H9 (cell line): ENCODE results near the gene LPP. TPM values are rescaled to one million over a fixed set of nuclear protein-coding genes. Genes with fewer than 3 reads are reported as not detected.

Experiments
- DNase-seq: peaks from one replicate; pipeline ENCODE4 v3.0.0-alpha.2; 2017
- H2AFZ ChIP-seq: one replicate; pipeline ENCODE4 v1.6.1; 2013; ENCODE audit warnings: mild to moderate bottlenecking, low read length, control low read depth, moderate library complexity
- H2AK5ac ChIP-seq: 2 replicates; pipeline ENCODE4 v1.6.1; 2013; ENCODE audit warnings: low read length, control low read depth, mixed read lengths; ENCODE audit not compliant: insufficient read length
- H2BK120ac ChIP-seq: one replicate; pipeline ENCODE4 v1.6.1; 2013; ENCODE audit warnings: low read depth, mild to moderate bottlenecking, low read length, control low read depth, inconsistent platforms; ENCODE audit not compliant: poor library complexity, severe bottlenecking
- H2BK12ac ChIP-seq: 2 replicates; pipeline ENCODE4 v1.6.1; 2013; ENCODE audit warnings: low read length, control low read depth, mixed read lengths, low read depth; ENCODE audit not compliant: insufficient read length
- H2BK15ac ChIP-seq: 2 replicates; pipeline ENCODE4 v1.6.1; 2013; ENCODE audit warnings: low read depth, low read length, control low read depth
- H2BK20ac ChIP-seq: one replicate; pipeline ENCODE4 v1.6.1; 2013; ENCODE audit warnings: low read depth, mild to moderate bottlenecking, low read length, control low read depth, inconsistent platforms; ENCODE audit not compliant: poor library complexity, severe bottlenecking
- H2BK5ac ChIP-seq: 2 replicates; pipeline ENCODE4 v1.6.1; 2013; ENCODE audit warnings: low read length, control low read depth, mixed read lengths; ENCODE audit not compliant: insufficient read length
- H3K14ac ChIP-seq: 2 replicates; pipeline ENCODE4 v1.6.1; 2013; ENCODE audit warnings: low read length, control low read depth; ENCODE audit not compliant: insufficient read depth
- H3K18ac ChIP-seq: 2 replicates; pipeline ENCODE4 v1.6.1; 2013; ENCODE audit warnings: low read depth, mild to moderate bottlenecking, mixed read lengths, low read length, control low read depth; ENCODE audit not compliant: insufficient read length
- H3K23ac ChIP-seq: 2 replicates; pipeline ENCODE4 v1.6.1; 2013; ENCODE audit warnings: low read length, control low read depth, mixed read lengths, low read depth; ENCODE audit not compliant: insufficient read length
- H3K23me2 ChIP-seq: 2 replicates; pipeline ENCODE4 v1.6.1; 2013; ENCODE audit warnings: low read depth, mild to moderate bottlenecking, mixed read lengths, low read length, control low read depth; ENCODE audit not compliant: insufficient read length, poor library complexity, severe bottlenecking
- H3K27ac ChIP-seq: 2 replicates; pipeline ENCODE4 v1.5.1; 2013; ENCODE audit warnings: low read length, control low read depth, mixed read lengths, low read depth; ENCODE audit not compliant: insufficient read length
- H3K27me3 ChIP-seq: 2 replicates; pipeline ENCODE4 v1.6.1; 2013; ENCODE audit warnings: low read length, control low read depth, inconsistent platforms; ENCODE audit not compliant: insufficient read depth
- H3K4ac ChIP-seq: 2 replicates; pipeline ENCODE4 v1.6.1; 2013; ENCODE audit warnings: low read depth, mild to moderate bottlenecking, control low read depth, inconsistent platforms, low read length, moderate library complexity
- H3K4me1 ChIP-seq: 2 replicates; pipeline ENCODE4 v1.6.1; 2013; ENCODE audit warnings: low read length, control low read depth, inconsistent platforms; ENCODE audit not compliant: insufficient read depth
- H3K4me2 ChIP-seq: 2 replicates; pipeline ENCODE4 v1.6.1; 2013; ENCODE audit warnings: low read length, control low read depth, mixed read lengths; ENCODE audit not compliant: insufficient read length, insufficient read depth
- H3K56ac ChIP-seq: 2 replicates; pipeline ENCODE4 v1.6.1; 2013; ENCODE audit warnings: low read depth, mild to moderate bottlenecking, mixed read lengths, low read length, control low read depth; ENCODE audit not compliant: insufficient read length
- H3K79me1 ChIP-seq: 2 replicates; pipeline ENCODE4 v1.6.1; 2013; ENCODE audit warnings: low read depth, mild to moderate bottlenecking, moderate library complexity, low read length, control low read depth, inconsistent platforms; ENCODE audit not compliant: insufficient read depth, poor library complexity, severe bottlenecking
- H3K79me2 ChIP-seq: 2 replicates; pipeline ENCODE4 v1.6.1; 2013; ENCODE audit warnings: low read length, control low read depth, inconsistent platforms; ENCODE audit not compliant: insufficient read depth
- H3K9ac ChIP-seq: 2 replicates; pipeline ENCODE4 v1.6.1; 2013; ENCODE audit warnings: low read length, control low read depth, mixed read lengths; ENCODE audit not compliant: insufficient read length; ENCODE audit errors: extremely low read depth
- H3K9me3 ChIP-seq: one replicate; pipeline ENCODE4 v1.6.1; 2013; ENCODE audit warnings: low read depth, low read length, inconsistent platforms; ENCODE audit not compliant: control insufficient read depth
- H3T11ph ChIP-seq: one replicate; pipeline ENCODE4 v1.6.1; 2013; ENCODE audit warnings: mild to moderate bottlenecking, low read length, control low read depth, inconsistent platforms
- H4K20me1 ChIP-seq: one replicate; pipeline ENCODE4 v1.6.1; 2013; ENCODE audit not compliant: control insufficient read depth, insufficient read length, insufficient read depth
- H4K5ac ChIP-seq: 2 replicates; pipeline ENCODE4 v1.6.1; 2013; ENCODE audit warnings: low read depth, mild to moderate bottlenecking, mixed read lengths, low read length, control low read depth; ENCODE audit not compliant: insufficient read length
- H4K8ac ChIP-seq: replicated peaks from 2 replicates; pipeline ENCODE4 v1.6.1; 2013; ENCODE audit warnings: low read length, control low read depth, mixed read lengths, low read depth; ENCODE audit not compliant: insufficient read length
- H4K91ac ChIP-seq: 2 replicates; pipeline ENCODE4 v1.6.1; 2013; ENCODE audit warnings: low read depth, mild to moderate bottlenecking, moderate library complexity, mixed read lengths, low read length, control low read depth; ENCODE audit not compliant: insufficient read length
- H3K27ac Mint-ChIP-seq, 3 experiments: 2 replicates in 2 of 3; 3 replicates in 1 of 3; pipeline ENCODE4 v1.8.0; 2020 to 2021; ENCODE audit warnings: mixed read lengths in 3 of 3, mild to moderate bottlenecking in 1 of 3, moderate library complexity in 1 of 3
- H3K27me3 Mint-ChIP-seq: 2 replicates; pipeline ENCODE4 v1.8.0; 2021; ENCODE audit warnings: low read depth, mild to moderate bottlenecking, moderate library complexity, mixed read lengths
- H3K36me3 Mint-ChIP-seq, 3 experiments: 2 replicates in 2 of 3; 3 replicates in 1 of 3; pipeline ENCODE4 v1.8.0; 2020 to 2021; ENCODE audit warnings: low read depth in 3 of 3, mixed read lengths in 3 of 3; ENCODE audit not compliant: insufficient read depth in 1 of 3
- H3K4me1 Mint-ChIP-seq, 2 experiments: 2 replicates each; pipeline ENCODE4 v1.8.0; 2020; ENCODE audit warnings: mixed read lengths in 2 of 2
- H3K4me3 Mint-ChIP-seq, 2 experiments: 2 replicates in 1 of 2; 3 replicates in 1 of 2; pipeline ENCODE4 v1.8.0; 2020 to 2021; ENCODE audit warnings: mild to moderate bottlenecking in 2 of 2, mixed read lengths in 2 of 2, moderate library complexity in 1 of 2
- H3K9me3 Mint-ChIP-seq, 2 experiments: 2 replicates in 1 of 2; 3 replicates in 1 of 2; pipeline ENCODE4 v1.8.0; 2020; ENCODE audit warnings: mild to moderate bottlenecking in 2 of 2, mixed read lengths in 2 of 2, moderate library complexity in 1 of 2
- CTCF ChIP-seq: fragments of 200-600 bp; sonication (generic); conservative IDR thresholded peaks from 3 replicates; pipeline ENCODE4 v1.8.0; 2021; ENCODE audit warnings: antibody characterized with exemption, mild to moderate bottlenecking
- total RNA-seq: library from RNA; stranded (reverse); gene quantifications from 2 replicates; pipeline ENCODE4 v1.2.1, GENCODE V29; 2021

LPP gene
- total RNA-seq, 1 experiment from 2014 or later, result 64.6 TPM

DNA sequence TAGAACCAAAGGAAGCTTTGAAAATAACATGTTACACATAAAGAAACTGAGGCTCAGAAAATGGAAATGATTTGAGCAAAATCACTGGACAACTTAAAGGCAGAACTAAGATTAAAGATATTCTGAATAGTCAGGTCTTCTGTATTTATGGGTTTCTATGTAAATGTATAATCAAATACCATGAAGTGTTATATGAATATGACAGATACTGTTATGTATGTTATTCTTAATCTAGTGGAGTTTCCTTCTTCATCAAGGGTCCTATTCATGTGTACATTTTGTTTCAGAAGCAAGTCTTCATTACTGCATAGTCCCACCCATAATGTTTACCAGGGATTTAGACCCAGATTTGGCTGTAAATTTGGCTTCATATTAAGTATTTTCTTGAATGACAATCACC lies 547.0 kb downstream of the LPP start:
- Mint-ChIP-seq H3K27ac (no peak overlapping the region), H3K4me3 (no peak overlapping the region), H3K9me3 (no peaks in the 10 kb centered on the region), H3K36me3 (no peaks in the 10 kb centered on the region), H3K27me3 (no peaks in the 10 kb centered on the region), H3K4me1 (peaks cover 11% of the 10 kb centered on the region in 2 experiments)
- Histone ChIP-seq H2BK5ac (no peak overlapping the region), H3K23me2 (no peaks in the 10 kb centered on the region), H2BK15ac (no peak overlapping the region), H4K8ac (no peak overlapping the region), H3K4me2 (no peak overlapping the region), H3K27ac (no peak overlapping the region), H4K91ac (no peak overlapping the region), H3K9me3 (no peaks in the 10 kb centered on the region), H3K79me2 (no peaks in the 10 kb centered on the region), H3K79me1 (no peaks in the 10 kb centered on the region), H3K9ac (no peak overlapping the region), H3K18ac (no peak overlapping the region), H3K4me1 (peaks cover 2% of the 10 kb centered on the region; the same call in 1 of the 2 replicates), H3K27me3 (no peaks in the 10 kb centered on the region), H3K23ac (no peak overlapping the region), H3K14ac (no peak overlapping the region), H3T11ph (no peak overlapping the region), H3K4ac (no peak overlapping the region), H4K5ac (no peak overlapping the region), H2BK120ac (no peak overlapping the region), H2BK12ac (no peak overlapping the region), H2AK5ac (no peak overlapping the region), H4K20me1 (no peaks in the 10 kb centered on the region), H2BK20ac (no peak overlapping the region), H3K56ac (no peak overlapping the region), H2AFZ (no peak overlapping the region)
- TF ChIP-seq CTCF, result no peak
- no peak for DNase-seq
